Measurements from ENCODE around the gene DCXR. TPM values are rescaled to one million over a fixed set of nuclear protein-coding genes. Genes with fewer than 3 reads are reported as not detected.

Gene DCXR
- polyA plus RNA-seq, 1 donor from 2014 or later: 88.3 TPM

GRCh38 chr17:82019690-82020571 lies 17.6 kb downstream of the DCXR start:
- Mint-ChIP-seq H3K36me3 (no peaks in the 10 kb centered on the region), H3K27me3 (no peaks in the 10 kb centered on the region), H3K27ac (no peak overlapping the region), H3K4me3 (peak overlapping the region in 1 of 4 donors; percentile 66), H3K4me1 (peaks cover 7 to 10% (median 9%) of the 10 kb centered on the region in 3 donors), H3K9me3 (no peaks in the 10 kb centered on the region)

- Mint-ChIP-seq H3K36me3 (no peaks in the 10 kb centered on the region), H3K27me3 (no peaks in the 10 kb centered on the region), H3K4me3 (peak overlapping the region in 1 of 4 donors; percentile 17), H3K4me1 (peaks cover 7 to 10% (median 9%) of the 10 kb centered on the region in 3 donors), H3K27ac (no peak overlapping the region), H3K9me3 (no peaks in the 10 kb centered on the region)
These were observed 18.4 kb downstream of the DCXR start for GRCh38 chr17:82018989-82019689.

- peaks cover 7 to 9% (median 7%) of the 10 kb centered on the region in 3 donors for H3K4me1 Mint-ChIP-seq
- H3K9me3 Mint-ChIP-seq: no peaks in the 10 kb centered on the region
- no peaks in the 10 kb centered on the region for H3K36me3 Mint-ChIP-seq
- peak overlapping the region in 1 of 3 donors; percentile 23 for H3K27ac Mint-ChIP-seq
- H3K27me3 Mint-ChIP-seq: no peaks in the 10 kb centered on the region
- no peak overlapping the region for H3K4me3 Mint-ChIP-seq
These were observed 19.1 kb downstream of the DCXR start for GRCh38 chr17:82018152-82018988.

- Mint-ChIP-seq H3K36me3 (no peaks in the 10 kb centered on the region), H3K27me3 (no peaks in the 10 kb centered on the region), H3K4me1 (peaks cover 7% of the 10 kb centered on the region in 3 donors), H3K9me3 (no peaks in the 10 kb centered on the region), H3K4me3 (no peak overlapping the region), H3K27ac (no peak overlapping the region)
These were observed 19.8 kb downstream of the DCXR start for GRCh38 chr17:82017612-82018151.

GRCh38 chr17:82016875-82017459 lies 20.5 kb downstream of the DCXR start:
- Mint-ChIP-seq H3K4me3 (no peak overlapping the region), H3K4me1 (peaks cover 5 to 7% (median 6%) of the 10 kb centered on the region in 3 donors), H3K27me3 (no peaks in the 10 kb centered on the region), H3K36me3 (no peaks in the 10 kb centered on the region), H3K27ac (no peak overlapping the region), H3K9me3 (no peaks in the 10 kb centered on the region)

GRCh38 chr17:82016061-82016874 lies 21.2 kb downstream of the DCXR start:
- Mint-ChIP-seq H3K27me3 (no peaks in the 10 kb centered on the region), H3K9me3 (no peaks in the 10 kb centered on the region), H3K27ac (no peak overlapping the region), H3K36me3 (no peaks in the 10 kb centered on the region), H3K4me1 (peaks cover 0 to 2% (median under 1%) of the 10 kb centered on the region in 3 donors), H3K4me3 (no peak overlapping the region)

- Mint-ChIP-seq H3K4me1 (no peaks in the 10 kb centered on the region), H3K27ac (no peak overlapping the region), H3K4me3 (no peak overlapping the region), H3K9me3 (no peaks in the 10 kb centered on the region), H3K36me3 (no peaks in the 10 kb centered on the region), H3K27me3 (no peaks in the 10 kb centered on the region)
These were observed 22.1 kb downstream of the DCXR start for GRCh38 chr17:82015311-82015971.

GRCh38 chr17:82014971-82015310 lies 22.6 kb downstream of the DCXR start:
- Mint-ChIP-seq H3K27me3 (no peaks in the 10 kb centered on the region), H3K4me1 (no peaks in the 10 kb centered on the region), H3K27ac (no peak overlapping the region), H3K36me3 (no peaks in the 10 kb centered on the region), H3K4me3 (no peak overlapping the region), H3K9me3 (no peaks in the 10 kb centered on the region)

GRCh38 chr17:82014432-82014831 lies 23.1 kb downstream of the DCXR start:
- Mint-ChIP-seq H3K27me3 (no peaks in the 10 kb centered on the region), H3K4me1 (no peaks in the 10 kb centered on the region), H3K36me3 (no peaks in the 10 kb centered on the region), H3K9me3 (no peaks in the 10 kb centered on the region), H3K27ac (no peak overlapping the region), H3K4me3 (no peak overlapping the region)

- no peaks in the 10 kb centered on the region for H3K27me3 Mint-ChIP-seq
- no peaks in the 10 kb centered on the region for H3K36me3 Mint-ChIP-seq
- H3K27ac Mint-ChIP-seq: no peak overlapping the region
- H3K4me3 Mint-ChIP-seq: no peak overlapping the region
- no peaks in the 10 kb centered on the region for H3K4me1 Mint-ChIP-seq
- H3K9me3 Mint-ChIP-seq: no peaks in the 10 kb centered on the region
These were observed 23.6 kb downstream of the DCXR start for GRCh38 chr17:82013772-82014321.

GRCh38 chr17:82013341-82013740 lies 24.2 kb downstream of the DCXR start:
- H3K4me3 Mint-ChIP-seq: no peak overlapping the region
- no peaks in the 10 kb centered on the region for H3K27me3 Mint-ChIP-seq
- no peak overlapping the region for H3K27ac Mint-ChIP-seq
- H3K4me1 Mint-ChIP-seq: no peaks in the 10 kb centered on the region
- H3K9me3 Mint-ChIP-seq: no peaks in the 10 kb centered on the region
- no peaks in the 10 kb centered on the region for H3K36me3 Mint-ChIP-seq

- Mint-ChIP-seq H3K36me3 (no peaks in the 10 kb centered on the region), H3K27me3 (no peaks in the 10 kb centered on the region), H3K4me3 (no peak overlapping the region), H3K27ac (no peak overlapping the region), H3K4me1 (no peaks in the 10 kb centered on the region), H3K9me3 (no peaks in the 10 kb centered on the region)
These were observed 24.7 kb downstream of the DCXR start for GRCh38 chr17:82012640-82013295.

- Mint-ChIP-seq H3K27me3 (no peaks in the 10 kb centered on the region), H3K4me3 (no peak overlapping the region), H3K4me1 (no peaks in the 10 kb centered on the region), H3K9me3 (no peaks in the 10 kb centered on the region), H3K36me3 (no peaks in the 10 kb centered on the region), H3K27ac (no peak overlapping the region)
These were observed 25.2 kb downstream of the DCXR start for GRCh38 chr17:82012261-82012639.
